HG03378 (cell line): Measurements from ENCODE around the gene USP19.

ENCODE experiments used
- ATAC-seq: cut with Tn5 transposase; IDR thresholded peaks from one replicate; pipeline ENCODE4 v1.9.1; 2021; ENCODE audit warnings: mild to moderate bottlenecking, moderate library complexity; ENCODE audit not compliant: unreplicated experiment

USP19 gene

DNA sequence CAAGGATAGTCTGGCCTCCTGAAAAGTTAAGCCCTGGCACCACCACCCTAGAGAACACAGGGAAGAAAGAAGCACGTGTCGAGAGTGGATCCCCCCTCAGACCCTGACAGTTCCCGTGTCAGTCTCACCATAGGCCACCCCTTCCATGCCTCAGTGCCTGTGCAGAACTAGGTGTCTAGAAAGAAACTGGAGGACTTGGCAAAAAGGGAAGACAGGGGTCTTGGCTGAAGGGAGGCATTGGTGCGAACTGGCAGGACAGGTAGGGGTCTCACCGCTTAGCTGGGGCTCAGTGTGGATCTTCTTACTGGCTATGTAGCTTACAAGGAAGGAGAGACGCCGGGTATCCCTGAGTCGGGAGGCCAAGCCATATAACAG is 16.6 kb downstream of the USP19 start:
- ATAC-seq, result no peak

DNA sequence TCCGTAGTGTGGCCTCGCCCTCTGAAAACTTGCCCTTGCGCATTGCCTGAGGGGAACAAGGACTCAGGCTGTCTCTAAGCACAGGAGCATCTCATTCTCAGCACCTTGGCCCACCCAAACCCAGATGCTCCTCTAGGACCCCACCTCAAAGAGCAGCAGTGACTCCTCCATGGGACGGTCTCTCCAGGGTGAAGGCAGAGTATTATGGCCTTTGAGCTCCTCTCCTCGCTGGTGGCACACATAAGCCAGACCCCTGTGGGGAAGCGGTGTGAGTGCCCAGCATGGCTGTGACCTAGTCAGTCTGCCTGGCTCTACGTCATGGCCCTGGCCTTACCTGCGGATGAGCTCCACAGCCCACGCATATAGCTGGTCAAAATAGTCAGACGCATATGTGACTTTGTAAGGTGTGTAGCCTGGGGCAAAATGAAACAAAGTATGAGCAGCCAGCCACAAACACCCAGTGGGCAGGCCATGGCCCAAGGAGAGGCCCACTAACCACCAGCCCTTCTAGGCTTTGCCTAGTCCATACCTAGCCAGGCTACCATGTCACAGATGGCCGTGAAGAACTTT is 20.5 kb downstream of the USP19 start:
- no peak for ATAC-seq

DNA sequence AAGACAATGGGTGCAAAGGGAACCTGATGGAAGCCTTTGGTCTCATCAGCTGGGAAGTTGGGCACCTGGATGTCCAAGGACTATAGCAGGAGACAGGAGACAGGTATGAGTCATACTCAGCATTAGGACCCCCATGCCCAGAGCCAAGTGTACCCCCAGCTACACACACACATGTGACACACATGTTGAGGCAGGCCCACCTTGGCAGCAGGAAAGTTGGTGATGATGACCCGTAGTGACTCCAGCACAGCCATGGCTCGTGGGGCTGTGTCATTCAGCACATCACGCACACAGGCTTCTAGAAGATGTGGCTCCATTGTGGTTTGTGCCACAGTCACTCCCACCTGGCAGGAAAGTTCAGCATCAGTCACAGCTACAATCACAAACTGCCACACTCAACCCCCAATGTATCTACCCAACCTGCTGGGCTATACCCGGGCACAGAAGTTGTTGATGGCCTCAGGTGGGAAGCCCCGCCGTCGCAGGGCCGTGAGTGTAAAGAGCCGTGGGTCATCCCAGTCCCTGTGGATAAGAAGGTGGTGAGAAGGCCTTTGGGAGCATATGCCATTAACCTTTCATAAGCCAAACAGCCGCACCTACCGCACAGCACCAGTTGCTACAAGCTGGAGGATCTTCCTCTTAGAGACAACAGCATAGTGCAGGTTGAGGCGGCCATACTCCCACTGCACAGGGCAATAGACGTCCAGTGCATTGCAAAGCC is 21.6 kb downstream of the USP19 start:
- no peak for ATAC-seq

DNA sequence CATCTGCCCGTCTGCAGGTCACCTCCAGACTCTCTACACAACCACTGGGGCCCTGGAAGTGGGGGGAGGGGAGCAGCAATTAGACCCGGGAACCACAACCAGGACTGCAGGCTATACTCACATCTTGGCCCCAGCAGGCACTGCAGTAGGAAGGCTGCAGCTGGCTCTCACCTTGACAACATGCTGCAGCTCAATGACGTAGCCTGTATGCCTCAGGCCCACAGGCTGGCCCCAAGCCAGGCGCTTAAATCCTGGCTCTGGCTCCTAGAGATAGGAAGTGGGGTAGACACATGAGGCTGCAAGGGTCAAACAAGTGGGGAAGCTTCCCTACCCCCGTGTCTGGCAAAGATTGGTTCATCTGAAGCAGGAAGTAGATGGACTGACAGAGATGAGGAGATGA is 22.2 kb downstream of the USP19 start:
- no peak for ATAC-seq

DNA sequence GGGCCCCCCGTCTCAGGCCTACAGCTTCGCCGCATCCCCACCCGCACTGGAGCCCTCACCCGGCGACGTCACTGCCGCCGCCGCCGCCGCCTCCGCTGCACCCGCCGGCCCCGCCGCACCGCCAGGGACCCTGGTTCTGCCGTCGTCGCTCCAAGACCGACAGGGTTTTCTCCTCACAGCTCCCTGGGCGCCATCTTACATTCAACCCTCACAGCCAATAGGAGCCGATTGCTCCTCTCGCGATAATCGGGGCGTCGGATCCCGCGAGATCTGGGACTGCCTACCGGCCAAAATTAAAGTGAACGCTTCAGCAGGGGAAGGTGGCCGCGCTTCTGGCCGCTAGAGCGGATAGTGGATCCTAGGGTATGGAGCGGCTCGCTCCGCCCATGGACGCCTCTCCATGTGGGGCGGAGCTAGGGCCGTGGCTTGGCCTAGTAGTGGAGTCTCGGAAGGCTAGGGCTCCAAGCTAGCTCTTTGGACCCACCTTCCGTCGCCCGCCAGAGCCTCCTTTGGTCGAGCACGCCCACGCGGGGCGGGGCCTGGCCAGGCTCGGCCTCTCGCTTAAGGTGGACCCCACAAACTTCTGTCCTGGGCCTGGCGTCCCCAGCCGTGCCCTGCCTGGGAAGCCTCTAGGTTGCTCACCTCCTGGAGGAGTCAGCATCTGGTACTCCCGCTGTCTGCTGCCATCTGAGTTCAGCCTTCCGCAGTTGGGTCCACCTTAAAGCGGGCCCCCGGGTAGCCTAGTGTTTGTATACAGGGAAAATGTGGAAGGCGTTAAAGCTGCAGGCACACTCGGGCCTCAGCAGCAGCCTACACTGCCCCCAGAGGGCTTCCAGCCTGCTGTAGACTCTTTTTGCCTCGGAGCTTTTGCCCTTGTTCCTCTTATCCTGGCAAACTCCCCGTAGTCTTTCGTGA is 26.5 kb downstream of the USP19 start, which contains the start of gene QRICH1:
TSS of gene QRICH1 (minus strand) at position 219 of the 915 bp plus-strand sequence. CDS start 17,054 bp downstream, outside the sequence.
- peak; percentile 76 for ATAC-seq

DNA sequence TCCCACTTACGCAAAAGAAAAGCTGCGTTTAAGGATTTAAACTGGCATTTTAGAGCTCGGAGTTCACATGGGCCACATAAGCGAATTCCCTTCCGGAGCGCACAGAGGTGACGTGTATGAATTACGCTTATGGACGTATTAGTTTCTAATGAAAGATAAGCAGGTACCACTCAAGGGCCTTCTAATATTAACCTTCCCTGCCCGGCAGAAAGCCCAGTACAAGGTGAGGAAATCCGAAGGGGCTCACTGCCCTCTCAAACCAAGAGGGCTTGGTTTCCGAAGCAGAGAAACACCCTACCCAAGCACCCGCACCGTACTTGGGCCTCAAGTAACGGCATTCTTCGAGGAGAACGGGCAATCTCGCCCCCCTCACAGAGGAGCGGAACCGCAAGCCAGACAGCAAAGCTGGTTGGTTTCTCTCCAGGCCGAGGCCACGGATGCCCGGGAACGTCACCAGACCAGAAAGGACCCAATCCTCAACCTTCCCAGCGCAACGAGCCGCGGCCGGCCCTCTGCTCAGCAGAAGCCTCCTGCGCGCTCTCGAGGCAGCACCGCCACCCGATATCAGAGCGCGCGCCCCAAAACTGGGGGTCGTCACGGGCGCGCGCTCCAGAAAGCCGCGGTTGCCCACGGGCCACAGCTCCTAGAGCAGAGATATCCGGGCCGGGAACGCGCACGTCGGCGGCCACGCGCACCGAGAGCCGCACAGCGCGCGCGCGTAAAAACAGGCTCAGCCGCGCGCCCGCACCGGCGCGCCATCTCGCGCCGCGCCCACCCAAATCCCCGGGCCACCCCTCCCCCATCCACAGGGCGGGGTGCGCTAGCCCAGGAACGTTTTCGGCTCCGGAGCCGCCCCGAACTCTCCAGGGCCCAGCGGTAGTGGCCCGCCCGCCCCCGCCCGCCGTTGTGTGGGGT is 27.4 kb downstream of the USP19 start:
- ATAC-seq, result peak; percentile 26

DNA sequence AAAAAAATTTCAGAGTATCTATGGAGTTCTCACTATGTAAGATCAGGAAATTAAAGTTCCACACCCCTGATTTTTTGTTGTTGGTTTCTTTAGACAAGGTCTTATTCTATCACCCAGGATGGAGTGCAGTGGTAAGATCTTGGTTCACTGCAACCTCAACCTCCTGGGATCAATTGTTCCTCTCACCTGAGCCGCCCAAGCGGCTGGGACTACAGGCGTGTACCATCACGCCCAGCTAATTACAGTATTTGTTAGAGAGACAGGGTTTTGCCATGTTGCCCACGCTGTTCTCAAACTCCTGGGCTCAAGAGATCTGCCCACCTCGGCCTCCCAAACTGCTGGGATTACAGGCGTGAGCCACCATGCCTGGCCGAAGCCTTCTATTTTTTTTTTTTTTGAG is 39.2 kb downstream of the USP19 start:
- ATAC-seq, result no peak

DNA sequence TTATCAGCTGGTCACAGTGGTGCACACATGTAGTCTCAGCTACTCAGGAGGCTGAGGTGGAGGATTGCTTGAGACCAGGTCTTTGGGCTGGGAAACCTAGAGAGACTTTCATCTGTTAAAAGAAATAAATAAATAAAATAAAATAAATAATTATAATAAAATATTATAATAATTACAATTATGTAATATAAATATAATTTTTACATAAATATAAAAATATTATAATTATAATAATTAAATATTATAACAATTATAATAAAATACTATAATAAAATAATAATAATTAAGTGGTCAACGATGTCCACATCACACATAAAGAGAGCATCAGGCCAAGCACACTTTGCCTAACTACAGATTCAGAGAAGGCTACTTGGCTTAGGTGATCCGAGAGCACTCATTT is 41.4 kb downstream of the USP19 start:
- no peak for ATAC-seq

DNA sequence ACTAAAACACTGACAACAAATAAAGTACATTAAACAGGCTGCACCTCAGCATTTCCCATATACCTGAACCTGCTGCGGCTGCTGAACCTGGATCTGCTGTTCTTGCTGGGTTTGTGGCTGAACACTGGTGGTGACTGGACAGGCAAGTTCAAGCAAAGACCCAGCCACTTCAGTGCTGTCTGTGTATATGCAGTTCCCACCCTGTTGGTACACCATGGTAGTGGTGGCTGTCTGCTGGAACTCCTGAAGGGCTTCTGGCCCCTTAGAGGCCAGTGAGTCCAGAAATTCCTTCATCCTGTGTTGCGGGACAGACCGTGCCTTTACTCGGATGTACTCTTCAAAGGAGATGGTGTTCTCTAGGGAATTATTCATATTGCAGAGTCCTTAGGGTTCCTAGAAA is 44.0 kb downstream of the USP19 start:
- ATAC-seq, result no peak

DNA sequence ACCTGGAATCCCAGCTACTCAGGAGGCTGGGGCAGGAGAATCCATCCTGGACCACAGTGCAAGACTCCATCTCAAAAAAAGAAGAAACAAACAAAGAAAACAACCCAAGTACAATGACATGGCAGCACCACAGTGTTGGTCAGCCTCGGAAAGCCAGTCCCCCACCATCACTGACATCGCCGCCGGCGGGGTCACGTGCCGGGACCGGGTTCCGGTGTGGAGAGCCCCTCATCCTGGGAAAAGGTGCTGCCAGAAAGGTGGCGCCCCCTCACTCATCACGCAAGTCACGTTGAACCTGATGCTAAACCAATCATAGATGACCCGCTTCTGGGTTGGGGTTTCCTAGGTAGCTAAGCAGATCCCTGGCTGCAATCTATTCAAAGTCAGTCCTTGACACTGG is 44.5 kb downstream of the USP19 start:
- ATAC-seq, result no peak
